HG03097 (cell line): ENCODE results near the gene ACE.

Experiments used
- ATAC-seq: cut with Tn5 transposase; IDR thresholded peaks from one replicate; pipeline ENCODE4 v1.9.1; 2021; ENCODE audit not compliant: unreplicated experiment, low FRiP score

ACE gene

DNA sequence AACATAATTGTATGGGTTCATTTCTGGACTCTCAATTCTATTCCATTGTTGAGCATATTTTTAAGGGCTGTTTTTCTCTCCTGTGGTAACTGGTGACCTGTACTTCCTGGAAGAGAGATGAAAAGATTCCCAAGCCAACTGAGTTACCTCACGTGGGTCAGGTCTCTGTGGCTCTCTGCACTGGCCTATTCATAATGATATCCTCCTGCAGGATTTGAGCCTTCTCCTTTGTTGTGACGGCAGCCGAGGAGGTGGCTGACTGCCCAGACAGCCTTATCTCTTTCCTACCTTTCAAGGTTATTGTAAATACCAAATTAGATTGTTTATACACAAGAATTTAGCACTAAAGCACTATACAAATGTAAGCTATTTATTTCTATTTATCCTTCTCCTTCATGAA is 2.7 kb upstream of the ACE start:
- ATAC-seq, result no peak

DNA sequence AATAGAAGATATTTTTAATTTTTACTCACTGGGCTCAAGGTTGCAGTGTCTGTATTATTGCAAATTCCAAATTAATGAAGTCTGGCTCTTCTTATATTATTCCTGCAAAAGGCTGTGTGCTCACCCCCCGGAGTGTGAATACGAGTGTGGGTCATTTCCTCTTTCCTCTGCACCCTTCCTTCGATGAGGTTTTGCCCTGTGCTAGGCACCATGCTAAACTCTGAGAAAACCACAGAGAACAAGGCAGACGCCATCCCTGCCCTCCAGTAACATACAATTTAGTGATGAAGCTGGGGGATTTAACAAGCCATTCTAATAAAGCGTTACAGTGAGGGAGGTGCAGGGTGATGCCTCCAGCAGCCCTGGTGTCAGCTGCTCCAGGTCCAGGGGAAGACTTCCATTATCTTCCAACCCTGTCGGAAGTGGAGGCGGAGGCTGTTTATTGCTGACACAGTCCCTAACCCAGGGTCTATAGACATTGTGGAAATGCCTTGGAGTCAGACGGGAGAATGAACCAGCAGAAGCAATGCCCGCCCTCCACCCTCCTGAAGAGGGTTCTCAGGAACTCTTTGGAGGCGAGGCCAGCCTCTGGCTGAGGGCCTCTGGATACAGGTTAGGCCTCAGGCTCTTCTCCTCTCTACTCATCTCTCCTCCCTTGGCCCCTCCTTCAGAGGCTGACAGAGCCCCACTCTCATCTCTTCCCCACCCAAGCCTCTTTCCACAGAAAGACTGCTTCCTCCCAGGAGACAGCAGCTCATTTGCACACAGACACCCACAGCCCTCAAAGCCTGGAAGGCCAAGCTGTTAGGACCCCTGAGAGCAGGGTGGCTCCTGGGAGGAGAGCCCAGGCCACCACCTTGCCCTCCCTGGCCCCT is 2.0 kb upstream of the ACE start:
- ATAC-seq, result no peak

DNA sequence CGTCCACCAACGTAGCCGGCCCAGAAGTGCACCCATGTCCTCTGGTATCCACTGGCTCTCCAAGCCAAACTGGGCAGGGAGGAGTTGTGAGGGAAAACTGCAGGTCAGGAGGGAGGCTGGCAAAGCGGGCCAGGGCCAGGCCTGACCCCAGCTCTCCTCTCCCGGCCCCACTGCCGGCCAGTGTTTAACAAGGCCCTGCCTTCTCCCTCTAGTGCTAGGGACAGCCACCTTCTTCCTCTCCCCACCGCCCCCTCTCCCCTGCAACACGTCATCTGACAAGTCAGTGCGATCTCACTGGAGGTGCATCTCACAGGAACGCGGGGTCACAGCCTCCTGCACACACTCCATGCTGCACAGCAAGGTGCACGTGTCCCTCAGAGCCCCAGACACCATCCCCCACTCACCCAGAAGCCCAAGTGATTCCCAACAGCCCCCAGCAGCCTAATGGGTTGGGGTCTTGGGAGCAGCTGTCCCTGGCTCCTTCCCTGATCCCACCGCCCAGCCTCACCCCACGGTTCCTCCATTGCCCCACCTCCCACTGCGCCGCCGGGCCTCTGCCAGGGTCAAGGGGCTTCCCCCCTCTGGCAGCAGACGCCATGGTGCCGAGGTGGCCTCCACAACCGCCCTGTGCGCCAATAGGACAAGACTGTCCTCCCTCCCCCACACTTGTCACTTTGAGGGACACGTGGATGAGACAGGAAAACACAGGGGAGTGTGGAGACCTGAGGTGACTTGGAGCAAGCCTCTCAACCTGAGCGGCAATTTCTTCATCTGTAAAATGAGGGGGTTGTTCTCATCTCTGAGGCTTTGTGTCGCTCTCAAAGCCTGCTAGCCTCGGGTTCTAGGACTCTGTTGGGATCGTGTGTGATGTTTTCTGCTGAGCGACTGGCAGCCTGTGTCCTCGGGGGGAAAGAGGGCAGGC is 1.1 kb upstream of the ACE start:
- no peak for ATAC-seq

- ATAC-seq, result no peak
Observed at GRCh38 chr17:63476459-63476853, 405 bp upstream of the ACE start.

DNA sequence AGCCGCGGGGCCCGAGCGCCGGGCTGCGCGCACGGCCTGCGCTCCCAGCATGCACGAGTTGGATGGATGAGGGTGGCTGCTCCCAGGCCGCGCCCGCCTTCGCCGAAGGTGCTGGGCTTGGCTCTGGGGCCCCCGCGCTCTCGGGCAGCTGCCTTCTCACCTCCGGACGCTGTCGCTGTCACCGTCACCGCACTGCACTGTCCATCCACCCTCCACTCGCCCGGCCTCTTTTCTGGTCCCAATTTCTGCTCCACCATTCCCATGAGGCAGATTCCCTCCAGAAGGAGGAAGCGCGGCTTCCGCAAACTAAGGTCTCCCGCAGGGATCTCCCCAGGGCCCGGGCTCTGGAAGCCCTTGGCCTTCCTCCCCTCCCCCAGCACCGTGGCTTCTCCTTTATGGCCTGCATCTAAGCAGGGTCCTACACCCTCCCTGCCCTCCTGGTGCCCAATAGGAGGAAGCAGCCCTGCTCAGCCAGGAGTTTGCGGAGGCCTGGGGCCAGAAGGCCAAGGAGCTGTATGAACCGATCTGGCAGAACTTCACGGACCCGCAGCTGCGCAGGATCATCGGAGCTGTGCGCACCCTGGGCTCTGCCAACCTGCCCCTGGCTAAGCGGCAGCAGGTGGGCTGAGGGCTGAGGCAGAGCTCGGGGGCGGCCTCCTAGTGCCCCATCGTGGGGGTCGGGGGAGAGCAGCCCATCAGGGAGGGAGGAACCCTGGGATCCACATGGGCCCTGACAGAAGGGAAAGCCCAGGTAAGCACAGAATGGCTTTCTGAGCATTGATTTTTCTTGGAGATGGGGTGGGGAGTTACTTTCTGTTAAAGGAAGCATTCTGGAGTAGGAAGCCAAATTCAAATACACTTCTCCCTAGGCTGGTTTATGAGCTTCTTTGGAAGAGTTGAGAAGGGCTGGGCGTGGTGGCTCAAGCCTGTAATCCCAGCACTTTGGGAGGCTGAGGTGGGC is 899 bp downstream of the ACE start:
- no peak for ATAC-seq

GRCh38 chr17:63478814-63479494 is 2.1 kb downstream of the ACE start:
- ATAC-seq, result peak; percentile 80

- no peak for ATAC-seq
Observed at GRCh38 chr17:63479495-63480184, 2.8 kb downstream of the ACE start.

DNA sequence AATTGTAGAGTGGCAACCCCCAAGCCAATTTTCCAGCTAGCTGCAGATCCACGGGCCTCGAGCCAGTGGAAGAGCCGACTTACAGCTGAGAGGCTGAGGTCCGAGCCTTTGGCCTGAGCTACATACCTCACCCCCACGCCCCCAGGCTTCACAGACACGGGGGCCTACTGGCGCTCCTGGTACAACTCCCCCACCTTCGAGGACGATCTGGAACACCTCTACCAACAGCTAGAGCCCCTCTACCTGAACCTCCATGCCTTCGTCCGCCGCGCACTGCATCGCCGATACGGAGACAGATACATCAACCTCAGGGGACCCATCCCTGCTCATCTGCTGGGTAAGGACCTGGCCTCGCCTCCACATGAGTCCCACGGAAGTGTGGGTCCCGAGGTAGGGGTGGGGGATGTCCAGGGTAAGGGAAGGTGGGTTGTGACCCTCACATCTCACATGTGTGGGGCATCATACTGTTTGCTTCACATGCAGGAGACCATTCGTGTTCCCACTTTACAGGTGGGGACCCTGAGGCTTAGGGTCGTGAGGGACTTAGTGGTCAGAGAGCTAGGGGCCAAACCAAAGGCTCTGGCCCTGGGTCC is 3.4 kb downstream of the ACE start:
- ATAC-seq, result no peak

- ATAC-seq, result no peak
Observed at GRCh38 chr17:63480826-63481487, 4.1 kb downstream of the ACE start.

DNA sequence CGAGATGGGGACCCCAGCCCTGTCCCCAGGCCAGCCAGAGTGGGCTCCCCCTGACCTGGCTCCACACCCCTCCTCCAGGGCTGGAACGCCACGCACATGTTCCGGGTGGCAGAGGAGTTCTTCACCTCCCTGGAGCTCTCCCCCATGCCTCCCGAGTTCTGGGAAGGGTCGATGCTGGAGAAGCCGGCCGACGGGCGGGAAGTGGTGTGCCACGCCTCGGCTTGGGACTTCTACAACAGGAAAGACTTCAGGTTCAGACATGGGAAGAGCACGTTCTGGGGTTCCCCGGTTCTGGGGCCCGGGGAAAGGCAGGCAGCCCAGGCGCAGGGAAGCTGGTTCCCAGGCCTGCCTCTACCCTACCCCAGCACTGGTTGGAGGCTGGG is 4.6 kb downstream of the ACE start:
- no peak for ATAC-seq

GRCh38 chr17:63482509-63482908 is 5.6 kb downstream of the ACE start:
- no peak for ATAC-seq

DNA sequence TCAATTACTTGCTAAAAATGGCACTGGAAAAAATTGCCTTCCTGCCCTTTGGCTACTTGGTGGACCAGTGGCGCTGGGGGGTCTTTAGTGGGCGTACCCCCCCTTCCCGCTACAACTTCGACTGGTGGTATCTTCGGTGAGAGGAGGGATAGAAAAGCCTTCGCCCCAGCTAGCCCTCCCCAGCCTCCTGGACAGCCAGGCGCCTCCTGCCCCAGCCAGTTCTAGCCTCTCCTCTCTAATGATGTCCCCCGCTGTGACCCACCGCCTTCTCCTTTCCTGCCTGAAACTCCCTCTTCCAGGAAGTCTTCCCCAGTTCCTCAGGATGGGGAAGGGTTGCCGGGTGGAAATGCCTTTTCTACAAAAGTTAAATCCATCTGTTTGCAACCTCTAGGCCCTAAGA is 6.2 kb downstream of the ACE start:
- ATAC-seq, result no peak

- ATAC-seq, result no peak
Observed at GRCh38 chr17:63483655-63484575, 7.1 kb downstream of the ACE start.

GRCh38 chr17:63486317-63487013 is 9.6 kb downstream of the ACE start:
- ATAC-seq, result no peak

GRCh38 chr17:63487014-63487339 is 10.1 kb downstream of the ACE start:
- no peak for ATAC-seq

- no peak for ATAC-seq
Observed at GRCh38 chr17:63488851-63489250, 12.0 kb downstream of the ACE start.

GRCh38 chr17:63489291-63489690 is 12.4 kb downstream of the ACE start:
- no peak for ATAC-seq
